Bronchial epithelial cell (primary cell): ENCODE measurements around the gene TMEM254. TPM values are rescaled to one million over a fixed set of nuclear protein-coding genes. Genes with fewer than 3 reads are reported as not detected.

Experiments used
- DNase-seq: peaks from one replicate; pipeline ENCODE4 v3.0.0-alpha.2; 2010; ENCODE audit warnings: low read depth
- FAIRE-seq: peaks from 2 replicates; lab custom pipeline; 2011; peaks lifted over from hg19 to GRCh38; lab: Jason Lieb, UNC
- H3K27me3 ChIP-seq: 2 replicates; pipeline ENCODE4 v1.5.1; 2011; ENCODE audit warnings: low read length; ENCODE audit not compliant: control insufficient read depth, insufficient read depth
- H3K36me3 ChIP-seq: 2 replicates; pipeline ENCODE4 v1.5.1; 2011; ENCODE audit warnings: low read length; ENCODE audit not compliant: control insufficient read depth, insufficient read depth
- H3K4me3 ChIP-seq: 2 replicates; pipeline ENCODE4 v1.5.1; 2011; ENCODE audit warnings: mild to moderate bottlenecking, low read depth, low read length, control low read depth
- total RNA-seq: library from RNA; depleted of rRNA; stranded (reverse); fragments of >200 nt; gene quantifications from 2 replicates; pipeline ENCODE4 v1.2.1, GENCODE V29; 2014
- TF ChIP-seq, protein P1 (sequence below): IDR thresholded peaks from 2 replicates; pipeline ENCODE4 v1.5.1; 2011; ENCODE audit warnings: mild to moderate bottlenecking, moderate library complexity, low read length, control low read depth, inconsistent platforms; ENCODE audit not compliant: insufficient read depth, severe bottlenecking

TMEM254 gene
- total RNA-seq, 1 donor from 2014 or later: 7.1 TPM

DNA sequence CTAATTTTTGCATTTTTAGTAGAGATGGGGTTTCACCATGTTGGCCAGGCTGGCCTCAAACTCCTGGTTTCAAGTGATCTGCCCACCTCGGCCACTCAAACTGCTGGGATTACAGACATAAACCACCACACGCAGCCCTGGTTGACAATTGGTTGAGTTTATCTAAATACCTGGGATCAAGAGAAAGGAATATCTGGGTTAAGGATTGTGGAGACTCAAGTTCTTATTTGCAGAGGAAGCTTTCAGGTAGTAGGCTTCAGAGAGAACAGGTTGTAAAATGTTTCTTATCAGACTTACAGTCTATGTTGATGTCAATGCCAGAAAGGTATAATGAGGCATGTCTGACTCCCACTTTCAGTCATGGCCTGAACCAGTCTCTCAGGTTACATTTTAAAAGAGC lies 5.9 kb upstream of the TMEM254 start:
- Histone ChIP-seq H3K4me3 (no peak overlapping the region), H3K27me3 (no peaks in the 10 kb centered on the region), H3K36me3 (no peaks in the 10 kb centered on the region)
- DNase-seq: no peak
- FAIRE-seq: no peak
- TF ChIP-seq, protein P1, sequence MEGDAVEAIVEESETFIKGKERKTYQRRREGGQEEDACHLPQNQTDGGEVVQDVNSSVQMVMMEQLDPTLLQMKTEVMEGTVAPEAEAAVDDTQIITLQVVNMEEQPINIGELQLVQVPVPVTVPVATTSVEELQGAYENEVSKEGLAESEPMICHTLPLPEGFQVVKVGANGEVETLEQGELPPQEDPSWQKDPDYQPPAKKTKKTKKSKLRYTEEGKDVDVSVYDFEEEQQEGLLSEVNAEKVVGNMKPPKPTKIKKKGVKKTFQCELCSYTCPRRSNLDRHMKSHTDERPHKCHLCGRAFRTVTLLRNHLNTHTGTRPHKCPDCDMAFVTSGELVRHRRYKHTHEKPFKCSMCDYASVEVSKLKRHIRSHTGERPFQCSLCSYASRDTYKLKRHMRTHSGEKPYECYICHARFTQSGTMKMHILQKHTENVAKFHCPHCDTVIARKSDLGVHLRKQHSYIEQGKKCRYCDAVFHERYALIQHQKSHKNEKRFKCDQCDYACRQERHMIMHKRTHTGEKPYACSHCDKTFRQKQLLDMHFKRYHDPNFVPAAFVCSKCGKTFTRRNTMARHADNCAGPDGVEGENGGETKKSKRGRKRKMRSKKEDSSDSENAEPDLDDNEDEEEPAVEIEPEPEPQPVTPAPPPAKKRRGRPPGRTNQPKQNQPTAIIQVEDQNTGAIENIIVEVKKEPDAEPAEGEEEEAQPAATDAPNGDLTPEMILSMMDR: no peak

DNA sequence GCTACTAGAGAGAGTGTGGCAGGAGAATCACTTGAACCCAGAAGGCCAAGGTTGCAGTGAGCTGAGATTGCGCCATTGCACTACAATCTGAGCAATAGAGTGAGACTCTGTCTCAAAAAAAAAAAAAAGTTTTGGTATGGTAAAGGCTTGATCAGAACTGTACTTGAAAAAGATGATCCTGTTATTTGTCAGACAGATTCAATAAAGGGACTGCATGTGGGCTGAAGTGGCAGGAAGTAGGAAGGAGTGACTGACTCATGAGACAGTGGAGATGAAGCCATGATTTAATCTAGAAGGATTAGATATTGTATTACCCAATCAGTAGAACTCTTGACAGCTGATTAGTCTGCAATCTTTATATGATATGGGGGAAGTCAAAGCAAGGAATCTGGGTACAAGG lies 2.7 kb upstream of the TMEM254 start:
- H3K27me3 ChIP-seq: no peaks in the 10 kb centered on the region
- no peak overlapping the region for H3K4me3 ChIP-seq
- peak; percentile 94 for DNase-seq
- no peaks in the 10 kb centered on the region for H3K36me3 ChIP-seq
- TF ChIP-seq, protein P1: no peak
- no peak for FAIRE-seq

DNA sequence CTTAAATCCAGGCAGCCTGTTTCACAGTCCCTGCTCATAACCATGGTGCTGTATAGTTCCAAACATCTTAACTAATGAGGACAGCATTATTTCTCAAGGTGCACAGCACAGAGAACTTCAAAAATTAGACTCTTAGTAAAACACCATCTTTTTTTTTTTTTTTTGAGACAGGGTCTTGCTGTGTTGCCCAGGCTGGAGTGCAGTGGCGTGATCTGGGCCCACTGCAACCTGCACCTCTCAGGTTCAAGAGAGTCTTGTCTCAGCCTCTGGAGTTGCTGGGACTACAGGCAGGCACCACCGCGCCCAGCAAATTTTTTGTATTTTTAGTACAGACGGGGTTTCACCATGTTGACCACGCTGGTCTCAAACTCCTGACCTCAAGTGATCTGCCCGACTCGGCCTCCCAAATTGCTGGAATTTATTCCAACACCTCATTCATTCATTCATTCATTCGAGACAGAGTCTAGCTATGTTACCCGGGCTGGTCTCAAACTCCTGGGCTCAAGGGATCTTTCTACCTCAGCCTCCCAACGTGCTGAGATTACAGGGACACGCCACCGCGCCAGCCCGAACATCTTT lies 507 bp upstream of the TMEM254 start:
- H3K36me3 ChIP-seq: no peaks in the 10 kb centered on the region
- H3K27me3 ChIP-seq: no peaks in the 10 kb centered on the region
- FAIRE-seq (no peak), DNase-seq (no peak)
- TF ChIP-seq, protein P1: no peak
- H3K4me3 ChIP-seq: peak overlapping the region; percentile 71

DNA sequence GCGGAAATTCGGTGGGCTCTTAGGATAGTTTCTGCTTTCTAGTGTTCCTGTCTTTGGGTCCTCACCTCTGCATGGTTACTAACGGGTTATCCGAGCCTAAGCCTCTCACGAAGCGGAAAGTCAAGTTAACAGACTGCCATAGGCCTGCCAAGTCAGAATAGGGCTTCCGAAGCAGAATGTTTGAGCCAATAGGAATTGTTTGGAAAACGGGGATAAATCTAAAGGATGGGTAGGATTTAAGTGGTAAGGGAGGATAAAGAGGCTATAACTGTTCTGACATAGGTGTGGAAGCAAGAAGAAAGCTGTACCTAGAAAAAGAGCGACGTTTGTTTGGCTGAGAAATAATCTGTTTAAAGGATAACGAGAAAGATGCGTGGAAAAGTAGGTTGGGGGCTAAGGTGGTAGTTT lies 851 bp downstream of the TMEM254 start:
- peaks cover 5% of the 10 kb centered on the region for H3K36me3 ChIP-seq
- no peak for FAIRE-seq
- DNase-seq: no peak

DNA sequence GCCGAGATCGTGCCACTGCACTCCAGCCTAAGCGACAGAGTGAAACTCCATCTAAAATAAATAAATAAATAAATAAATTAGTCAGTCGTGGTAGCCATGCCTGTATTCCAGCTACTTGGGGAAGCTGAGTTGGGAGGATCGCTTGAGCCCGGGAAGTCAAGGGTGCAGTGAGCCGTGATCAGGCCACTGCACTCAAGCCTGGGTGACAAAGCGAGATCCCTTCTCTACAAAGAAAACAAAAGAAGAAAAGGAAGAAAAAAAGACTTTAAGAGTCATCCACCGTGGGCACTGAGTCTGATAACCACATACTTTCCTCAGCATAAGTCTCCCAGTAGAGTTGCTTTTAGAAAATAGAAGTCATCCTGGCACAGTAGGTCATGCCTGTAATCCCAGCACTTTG lies 2.6 kb downstream of the TMEM254 start:
- FAIRE-seq: no peak
- DNase-seq: no peak
- H3K27me3 ChIP-seq: no peaks in the 10 kb centered on the region
- H3K36me3 ChIP-seq: peaks cover 6% of the 10 kb centered on the region
- no peak overlapping the region for H3K4me3 ChIP-seq
- TF ChIP-seq, protein P1: no peak

More for the DNA sequence above, 851 bp downstream of the TMEM254 start:
- Histone ChIP-seq H3K27me3 (no peaks in the 10 kb centered on the region), H3K4me3 (peak overlapping the region; percentile 71)
- TF ChIP-seq, protein P1: no peak
